Stimulated activated naive CD8-positive, alpha-beta T cell treated with anti-CD3 and anti-CD28 coated beads, Interleukin-15, Interleukin-2, amounts not matched to agents 100 U/mL and 50 U/mL, for 24 hours (primary cell): ENCODE data around the gene PIK3R1.

Experiments
- ATAC-seq: fragments of 150-1000 bp; cut with Tn5 transposase; one replicate; pipeline ENCODE4 v1.10.0; 2021
- DNase-seq: peaks from one replicate; pipeline ENCODE4 v3.0.0; 2021

Gene PIK3R1

DNA sequence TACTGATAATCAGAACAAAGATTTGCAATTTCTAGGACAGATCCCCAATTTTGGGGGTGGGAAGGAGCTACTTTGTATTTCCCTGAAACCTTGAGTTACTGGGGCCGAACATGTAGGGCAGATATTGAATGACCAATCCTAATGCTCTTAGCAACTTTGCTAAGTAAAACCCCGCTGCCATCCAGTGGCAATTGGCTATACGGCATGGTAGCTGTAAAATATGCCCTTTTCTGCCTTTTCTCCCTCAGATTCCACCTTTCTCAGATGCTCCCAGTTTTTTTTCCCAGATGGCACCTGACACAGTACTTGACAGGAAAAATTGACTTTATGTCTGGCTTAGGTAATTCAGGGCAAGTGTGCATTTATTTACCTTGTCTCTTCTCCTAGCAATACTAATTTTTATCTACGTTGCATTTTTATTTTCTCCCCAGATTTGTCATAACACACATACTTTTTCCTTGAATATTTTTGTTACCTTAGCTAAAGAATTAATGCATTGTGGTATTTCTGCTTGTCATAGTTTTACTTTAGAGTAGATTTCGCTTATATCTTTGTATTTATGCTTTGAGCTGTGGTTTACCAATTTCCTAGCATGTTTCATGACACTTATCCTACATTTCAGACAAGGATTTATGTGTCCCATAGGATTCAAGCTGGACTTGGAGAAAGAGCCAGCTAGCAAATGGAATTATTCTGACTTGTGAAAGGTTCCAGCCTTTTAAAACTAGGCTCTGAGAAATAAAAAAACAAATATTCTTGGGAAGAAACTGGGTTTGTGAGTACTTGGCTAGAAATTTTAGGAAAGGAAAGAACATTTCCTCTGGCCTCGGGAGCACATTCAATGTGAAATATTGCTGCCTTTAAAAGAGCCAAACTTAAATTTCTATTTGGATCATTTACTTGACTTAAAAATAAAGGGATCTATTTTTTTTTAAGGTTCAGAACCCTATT is 37.4 kb downstream of the PIK3R1 start:
- DNase-seq (peak; percentile 58), ATAC-seq (no peak)

- DNase-seq = no peak
- no peak for ATAC-seq
These were observed 38.3 kb downstream of the PIK3R1 start for GRCh38 chr5:68253624-68254585.

DNA sequence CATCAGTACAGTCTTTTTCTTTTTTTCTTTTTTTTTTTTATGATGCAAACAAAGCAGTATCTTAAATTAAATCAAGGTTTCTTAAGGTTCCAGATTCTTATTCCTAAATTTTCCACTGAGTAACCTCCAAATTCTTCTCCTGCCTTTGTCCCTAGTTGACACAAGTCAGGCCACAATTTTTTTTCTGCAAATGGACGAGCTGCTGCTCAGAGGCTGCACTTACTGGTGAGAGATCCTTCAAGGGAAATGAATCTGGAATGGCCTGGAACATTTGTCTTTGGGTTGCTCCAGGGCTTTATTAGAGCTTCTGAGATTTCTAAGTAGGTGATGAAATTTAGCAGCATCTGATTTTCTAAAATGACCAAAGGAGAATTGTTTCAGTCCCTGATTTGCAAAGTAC is 39.3 kb downstream of the PIK3R1 start:
- DNase-seq (no peak), ATAC-seq (no peak)

DNA sequence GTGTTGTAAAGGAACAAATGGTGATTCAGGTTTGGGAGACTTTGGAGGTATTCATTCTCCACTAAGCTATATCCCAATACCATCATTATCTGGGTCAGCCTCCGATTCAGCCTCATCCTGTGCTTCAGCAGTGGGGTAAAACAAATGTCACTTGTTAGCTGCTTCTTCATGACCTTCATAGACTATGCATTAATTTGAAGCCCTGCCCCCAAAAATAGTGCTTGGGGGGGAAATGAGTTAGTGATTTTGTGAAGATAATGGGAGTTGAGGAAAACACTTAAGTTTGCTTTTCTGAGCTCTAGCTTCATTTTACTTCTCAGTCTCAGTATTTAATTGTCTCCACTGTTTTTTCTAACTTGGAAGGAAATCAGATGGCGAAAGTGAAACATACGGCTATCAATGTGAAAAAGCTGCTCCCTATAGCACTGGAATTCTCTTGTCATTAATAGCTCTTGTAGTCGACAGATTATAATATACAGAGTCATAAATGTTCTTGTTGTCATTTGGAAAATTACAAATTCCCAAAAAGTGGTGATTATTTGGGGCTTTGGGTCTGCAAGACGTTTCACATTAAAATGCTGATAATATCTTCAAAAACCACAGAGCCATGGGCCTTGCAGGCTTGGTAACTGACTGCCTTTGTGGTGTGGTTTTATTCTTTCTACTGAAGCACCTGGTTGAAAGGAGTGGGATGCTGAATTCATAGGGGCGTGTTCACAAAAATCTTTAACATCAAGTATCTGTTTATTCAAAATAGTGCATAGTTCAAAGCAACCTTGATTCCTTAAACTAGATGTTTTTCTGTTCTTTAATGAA is 40.0 kb downstream of the PIK3R1 start:
- no peak for DNase-seq
- peak; percentile 40 for ATAC-seq

GRCh38 chr5:68257210-68257609 is 41.7 kb downstream of the PIK3R1 start:
- DNase-seq (no peak), ATAC-seq (no peak)

DNA sequence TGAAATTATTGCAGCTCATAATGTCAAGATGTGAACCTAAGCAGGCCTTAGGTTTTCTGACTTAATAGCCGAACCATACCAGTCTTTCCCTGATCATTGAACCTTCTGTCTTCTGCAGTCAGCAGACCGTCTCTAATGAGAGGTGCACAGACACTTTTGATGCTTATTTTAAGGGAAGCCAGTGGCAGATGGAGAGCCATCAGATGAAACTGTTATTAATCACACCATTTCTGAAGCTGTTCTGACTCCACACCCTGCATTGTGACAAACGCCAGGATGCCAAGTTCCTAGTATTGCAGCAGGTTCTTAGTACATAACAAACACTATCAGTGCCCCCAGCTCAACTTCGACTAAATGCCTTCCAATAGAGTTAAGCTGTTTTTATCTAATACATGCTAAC is 43.0 kb downstream of the PIK3R1 start:
- DNase-seq = no peak
- ATAC-seq = no peak

- DNase-seq (no peak), ATAC-seq (no peak)
These were observed 44.1 kb downstream of the PIK3R1 start for GRCh38 chr5:68259700-68260099.

- ATAC-seq (peak; percentile 69), DNase-seq (no peak)
These were observed 44.9 kb downstream of the PIK3R1 start for GRCh38 chr5:68260467-68260866.

DNA sequence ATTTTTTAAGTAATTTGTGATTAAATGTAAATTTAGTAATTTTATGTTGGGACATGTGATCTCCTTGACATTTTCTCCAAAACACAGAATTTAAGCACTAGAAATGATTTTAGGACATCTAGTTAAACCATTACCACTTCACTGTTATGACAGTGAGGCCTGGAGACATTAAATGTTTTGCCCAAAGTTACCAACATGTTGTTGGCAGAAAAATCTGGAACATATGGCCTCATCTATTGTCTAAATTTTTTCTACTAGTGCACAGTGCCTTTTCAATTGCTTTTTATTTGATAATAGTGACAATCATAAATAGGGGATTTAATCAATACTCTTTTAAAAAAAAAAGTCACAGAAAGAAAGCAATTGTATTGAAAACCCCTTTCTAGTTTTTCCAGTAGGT is 45.6 kb downstream of the PIK3R1 start:
- ATAC-seq (no peak), DNase-seq (no peak)

GRCh38 chr5:68261569-68262065 is 46.1 kb downstream of the PIK3R1 start:
- DNase-seq = no peak
- ATAC-seq = no peak

- ATAC-seq = no peak
- no peak for DNase-seq
These were observed 48.7 kb downstream of the PIK3R1 start for GRCh38 chr5:68264024-68264956.

DNA sequence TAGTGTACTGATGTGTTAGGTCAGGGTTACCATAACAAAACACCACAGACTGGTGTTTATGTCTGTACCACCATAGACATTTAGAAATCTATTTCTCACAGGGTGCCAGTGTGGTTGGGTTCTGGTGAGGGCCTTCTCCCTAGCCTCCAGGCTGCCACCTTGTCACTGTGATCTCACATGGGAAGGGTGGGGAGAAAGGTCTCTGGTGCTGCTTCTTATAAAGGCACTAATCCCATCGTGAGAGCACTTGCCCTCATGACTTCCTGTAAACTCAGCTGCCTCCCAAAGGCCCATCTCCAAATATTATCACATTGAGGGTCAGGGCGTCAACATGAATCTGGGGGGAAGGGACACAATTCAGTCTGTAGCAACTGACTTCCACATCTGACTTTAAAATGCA is 49.8 kb downstream of the PIK3R1 start:
- no peak for ATAC-seq

DNA sequence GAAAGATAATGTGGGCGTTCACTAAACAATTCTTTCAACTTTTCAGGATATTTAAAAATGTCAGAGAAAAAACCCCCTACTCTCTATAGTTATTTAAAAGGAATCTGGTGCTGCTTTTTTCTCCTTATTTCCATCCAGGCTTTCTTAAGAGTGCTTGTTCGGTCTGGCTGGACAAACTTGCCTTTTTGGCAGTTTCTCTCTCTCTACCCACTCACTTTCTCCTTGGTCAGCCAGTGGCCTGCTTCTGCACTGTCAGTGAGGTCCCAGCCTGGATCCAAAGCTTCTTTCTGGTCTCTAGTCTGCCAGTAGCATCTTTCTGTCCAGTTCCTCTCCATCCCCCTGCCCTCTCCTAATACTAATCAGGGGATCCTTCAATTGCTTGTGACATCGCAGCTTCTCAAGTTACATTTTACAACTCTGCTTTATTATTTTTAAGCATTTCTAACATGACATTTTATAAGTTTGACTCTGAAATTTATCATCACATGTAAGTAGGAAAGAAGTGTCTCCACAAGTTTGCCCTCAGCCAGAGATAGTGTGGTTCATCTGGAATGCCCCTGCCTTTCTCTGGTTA is 50.4 kb downstream of the PIK3R1 start:
- DNase-seq (no peak), ATAC-seq (no peak)

More for the DNA sequence above, 49.8 kb downstream of the PIK3R1 start:
- DNase-seq = no peak

DNA sequence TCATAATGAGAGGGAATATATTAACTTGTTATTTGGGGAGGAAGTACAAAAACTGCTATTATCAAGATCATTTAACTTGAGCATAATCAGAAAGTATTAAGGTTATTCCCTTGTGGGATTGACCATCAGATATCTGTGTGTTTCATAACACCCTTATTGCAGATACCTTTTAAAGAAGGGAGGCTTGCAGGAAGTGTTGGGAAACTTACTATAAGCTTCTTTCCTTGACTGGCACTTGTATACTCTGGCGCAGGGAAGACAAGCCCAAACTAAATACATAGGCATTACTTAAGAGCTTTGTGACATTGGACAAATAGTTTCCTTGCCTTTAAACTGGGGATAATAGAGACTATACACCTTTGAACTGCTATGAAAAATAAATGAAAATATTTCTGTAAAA is 50.9 kb downstream of the PIK3R1 start:
- DNase-seq = no peak

DNA sequence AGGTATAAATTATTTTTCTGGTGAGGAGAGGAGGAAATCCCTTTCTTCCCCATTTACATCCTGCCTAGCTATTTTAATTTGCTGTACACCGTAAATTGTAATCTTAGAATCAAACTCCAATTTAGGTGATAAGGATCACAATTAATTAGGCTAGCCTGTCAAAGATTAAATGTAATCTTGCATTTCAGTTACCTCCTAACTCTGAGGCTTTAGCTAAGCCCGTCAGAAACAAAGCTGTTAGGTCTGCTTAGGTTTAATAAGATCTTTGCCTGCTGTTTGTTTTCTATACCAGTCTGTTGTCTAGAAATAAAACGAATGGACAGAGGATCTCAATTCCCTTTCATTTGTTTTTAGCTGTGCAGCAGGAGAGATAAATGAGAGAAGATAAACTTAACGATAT is 51.5 kb downstream of the PIK3R1 start:
- DNase-seq (no peak), ATAC-seq (no peak)

More for the DNA sequence above, 50.9 kb downstream of the PIK3R1 start:
- no peak for ATAC-seq

GRCh38 chr5:68268101-68268851 is 52.7 kb downstream of the PIK3R1 start:
- DNase-seq (no peak), ATAC-seq (peak; percentile 48)

DNA sequence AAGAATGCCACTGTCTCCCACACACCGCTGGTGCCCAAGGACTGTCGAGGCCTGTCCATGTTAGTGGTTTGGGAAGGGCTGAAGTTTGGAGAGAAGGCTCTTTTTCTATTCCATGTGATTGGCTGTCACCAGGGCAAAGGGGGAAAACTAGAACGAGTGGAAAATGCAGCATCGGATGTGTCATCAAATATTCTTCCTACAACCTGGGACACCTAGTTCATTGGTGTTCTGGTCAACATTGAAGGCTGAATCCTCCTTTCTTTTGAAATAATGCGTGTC is 53.2 kb downstream of the PIK3R1 start:
- ATAC-seq = no peak

DNA sequence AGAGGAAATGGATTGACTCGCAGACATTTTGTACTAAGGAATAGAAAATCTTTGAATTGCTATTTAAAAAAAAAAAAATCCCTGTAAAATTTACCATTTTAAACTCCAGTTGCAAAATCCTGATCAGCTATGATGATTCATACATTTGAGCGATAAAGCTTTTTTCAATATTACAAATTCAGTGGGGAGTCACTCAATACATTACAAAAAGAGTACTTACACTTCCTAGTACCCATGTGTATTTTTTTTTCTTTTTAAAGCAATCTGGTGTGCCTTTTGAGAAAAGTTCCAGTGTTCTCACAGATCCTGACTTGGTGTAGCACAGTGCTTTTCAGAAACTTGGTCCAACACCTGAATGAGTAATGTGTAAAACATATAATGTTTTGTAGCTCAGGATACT is 54.3 kb downstream of the PIK3R1 start:
- DNase-seq (no peak), ATAC-seq (no peak)

More for the DNA sequence above, 53.2 kb downstream of the PIK3R1 start:
- no peak for DNase-seq

DNA sequence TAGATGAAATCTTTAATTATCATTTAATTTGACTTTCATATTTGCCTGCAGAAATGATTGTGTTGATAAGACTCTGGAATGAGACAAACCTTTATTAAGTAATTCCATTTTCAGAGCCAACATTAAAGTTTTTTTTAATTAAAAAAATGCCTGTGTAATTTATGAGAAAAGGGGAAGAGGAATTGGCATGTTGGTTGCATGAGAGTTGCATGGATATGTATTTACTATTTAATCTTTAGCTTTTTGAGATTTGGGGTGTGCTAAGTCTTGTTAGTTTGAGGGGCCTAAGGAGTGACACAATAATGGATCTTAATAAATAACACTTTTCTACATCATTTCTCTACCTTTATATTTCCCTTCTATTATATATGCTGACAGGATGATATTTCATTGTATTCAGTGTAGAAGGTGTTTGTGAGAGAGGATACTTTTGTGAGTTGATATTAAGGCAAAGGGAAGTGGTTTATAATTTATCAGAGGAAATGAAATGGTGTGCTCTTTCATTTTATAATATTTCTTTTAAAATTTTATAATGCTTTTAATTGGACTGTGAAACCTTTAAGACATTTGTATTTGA is 54.9 kb downstream of the PIK3R1 start:
- DNase-seq = no peak
- ATAC-seq = no peak
